Mesothelial cell of epicardium (in vitro differentiated cells): ENCODE results near the gene KRTAP10-4. TPM values are rescaled to one million over a fixed set of nuclear protein-coding genes. Genes with fewer than 3 reads are reported as not detected.

Experiments
- DNase-seq, 2 experiments: peaks; one replicate each; pipeline ENCODE4 v3.0.0; 2021; ENCODE audit warnings: low spot score in 2 of 2; ENCODE audit not compliant: unreplicated experiment in 2 of 2
- H3K27ac Mint-ChIP-seq: 2 replicates; pipeline ENCODE4 v1.8.0; 2021; ENCODE audit warnings: mixed read lengths
- H3K27me3 Mint-ChIP-seq: 2 replicates; pipeline ENCODE4 v1.8.0; 2021; ENCODE audit warnings: low read depth, mixed read lengths
- H3K36me3 Mint-ChIP-seq: 2 replicates; pipeline ENCODE4 v1.8.0; 2021; ENCODE audit warnings: mixed read lengths
- H3K4me1 Mint-ChIP-seq: 2 replicates; pipeline ENCODE4 v1.8.0; 2021; ENCODE audit warnings: mixed read lengths
- H3K4me3 Mint-ChIP-seq: 2 replicates; pipeline ENCODE4 v1.8.0; 2021; ENCODE audit warnings: mild to moderate bottlenecking, moderate library complexity, mixed read lengths
- H3K9me3 Mint-ChIP-seq: 2 replicates; pipeline ENCODE4 v1.8.0; 2021; ENCODE audit warnings: mixed read lengths
- total RNA-seq: library from RNA; stranded (reverse); gene quantifications from 3 replicates; pipeline ENCODE4 v1.2.1, GENCODE V29; 2021
- TF ChIP-seq, protein P1 (sequence below): fragments of 200-600 bp; sonication (generic); IDR thresholded peaks from one replicate; pipeline ENCODE4 v1.5.0; 2021; ENCODE audit warnings: antibody characterized with exemption; ENCODE audit not compliant: unreplicated experiment

The KRTAP10-4 gene
- total RNA-seq, 1 donor from 2014 or later, result not detected

DNA sequence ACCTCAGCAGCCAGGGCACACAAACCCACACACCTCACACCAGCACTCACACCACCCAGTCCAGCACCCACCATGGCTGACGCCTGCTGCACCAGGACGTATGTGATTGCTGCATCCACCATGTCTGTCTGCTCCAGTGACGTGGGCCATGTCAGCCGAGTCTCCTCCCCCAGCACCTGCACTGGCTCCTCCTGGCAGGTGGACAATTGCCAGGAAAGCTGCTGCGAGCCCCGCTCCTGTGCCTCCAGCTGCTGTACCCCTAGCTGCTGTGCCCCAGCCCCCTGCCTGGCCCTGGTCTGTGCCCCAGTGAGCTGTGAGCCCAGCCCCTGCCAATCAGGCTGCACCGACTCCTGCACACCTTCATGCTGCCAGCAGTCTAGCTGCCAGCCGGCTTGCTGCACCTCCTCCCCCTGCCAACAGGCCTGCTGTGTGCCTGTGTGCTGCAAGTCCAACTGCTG, 38.5 kb downstream of the KRTAP10-4 start, which contains the start of gene KRTAP10-8:
Gene KRTAP10-8, plus strand, starts transcription at position 51 of the 458 bp plus-strand sequence. Its CDS starts 22 bp downstream, at position 73.
- no peak within 1 kb of the TSS for H3K27ac Mint-ChIP-seq
- no peaks in the 10 kb centered on the region for H3K36me3 Mint-ChIP-seq
- H3K4me1 Mint-ChIP-seq, result no peaks in the 10 kb centered on the region
- peaks cover 22% of the 10 kb centered on the region for H3K9me3 Mint-ChIP-seq
- peaks cover 2% of the 10 kb centered on the region for H3K27me3 Mint-ChIP-seq
- TF ChIP-seq, protein P1, sequence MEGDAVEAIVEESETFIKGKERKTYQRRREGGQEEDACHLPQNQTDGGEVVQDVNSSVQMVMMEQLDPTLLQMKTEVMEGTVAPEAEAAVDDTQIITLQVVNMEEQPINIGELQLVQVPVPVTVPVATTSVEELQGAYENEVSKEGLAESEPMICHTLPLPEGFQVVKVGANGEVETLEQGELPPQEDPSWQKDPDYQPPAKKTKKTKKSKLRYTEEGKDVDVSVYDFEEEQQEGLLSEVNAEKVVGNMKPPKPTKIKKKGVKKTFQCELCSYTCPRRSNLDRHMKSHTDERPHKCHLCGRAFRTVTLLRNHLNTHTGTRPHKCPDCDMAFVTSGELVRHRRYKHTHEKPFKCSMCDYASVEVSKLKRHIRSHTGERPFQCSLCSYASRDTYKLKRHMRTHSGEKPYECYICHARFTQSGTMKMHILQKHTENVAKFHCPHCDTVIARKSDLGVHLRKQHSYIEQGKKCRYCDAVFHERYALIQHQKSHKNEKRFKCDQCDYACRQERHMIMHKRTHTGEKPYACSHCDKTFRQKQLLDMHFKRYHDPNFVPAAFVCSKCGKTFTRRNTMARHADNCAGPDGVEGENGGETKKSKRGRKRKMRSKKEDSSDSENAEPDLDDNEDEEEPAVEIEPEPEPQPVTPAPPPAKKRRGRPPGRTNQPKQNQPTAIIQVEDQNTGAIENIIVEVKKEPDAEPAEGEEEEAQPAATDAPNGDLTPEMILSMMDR, result no peak
- no peak within 1 kb of the TSS for H3K4me3 Mint-ChIP-seq
- DNase-seq, result no peak

DNA sequence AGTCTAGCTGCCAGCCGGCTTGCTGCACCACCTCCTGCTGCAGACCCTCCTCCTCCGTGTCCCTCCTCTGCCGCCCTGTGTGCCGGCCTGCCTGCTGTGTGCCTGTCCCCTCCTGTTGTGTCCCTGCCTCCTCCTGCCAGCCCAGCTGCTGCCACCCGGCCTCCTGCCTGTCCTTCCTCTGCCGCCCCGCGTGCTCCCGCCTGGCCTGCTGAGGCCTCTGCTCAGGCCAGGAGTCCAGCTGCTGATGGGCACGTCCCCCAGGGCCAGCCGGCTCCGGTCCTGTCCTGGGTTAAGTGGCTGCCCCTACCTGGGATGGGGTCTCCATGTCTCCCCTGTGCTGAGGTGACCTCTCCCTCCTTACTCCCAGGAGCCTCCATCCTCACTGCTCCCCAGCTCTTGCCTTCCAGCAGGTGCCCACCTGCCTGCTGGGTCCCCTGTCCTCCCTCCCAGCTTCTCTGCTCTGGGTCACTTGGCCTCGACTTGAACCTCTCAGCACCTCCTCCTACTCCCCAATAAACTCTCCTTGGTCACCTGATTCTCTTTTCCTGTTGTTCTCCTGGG, 39.2 kb downstream of the KRTAP10-4 start:
- H3K36me3 Mint-ChIP-seq, result no peaks in the 10 kb centered on the region
- no peak overlapping the region for H3K4me3 Mint-ChIP-seq
- no peak overlapping the region for H3K27ac Mint-ChIP-seq
- no peaks in the 10 kb centered on the region for H3K27me3 Mint-ChIP-seq
- peaks cover 22% of the 10 kb centered on the region for H3K9me3 Mint-ChIP-seq
- H3K4me1 Mint-ChIP-seq, result no peaks in the 10 kb centered on the region
- no peak for DNase-seq
- TF ChIP-seq, protein P1, result no peak

DNA sequence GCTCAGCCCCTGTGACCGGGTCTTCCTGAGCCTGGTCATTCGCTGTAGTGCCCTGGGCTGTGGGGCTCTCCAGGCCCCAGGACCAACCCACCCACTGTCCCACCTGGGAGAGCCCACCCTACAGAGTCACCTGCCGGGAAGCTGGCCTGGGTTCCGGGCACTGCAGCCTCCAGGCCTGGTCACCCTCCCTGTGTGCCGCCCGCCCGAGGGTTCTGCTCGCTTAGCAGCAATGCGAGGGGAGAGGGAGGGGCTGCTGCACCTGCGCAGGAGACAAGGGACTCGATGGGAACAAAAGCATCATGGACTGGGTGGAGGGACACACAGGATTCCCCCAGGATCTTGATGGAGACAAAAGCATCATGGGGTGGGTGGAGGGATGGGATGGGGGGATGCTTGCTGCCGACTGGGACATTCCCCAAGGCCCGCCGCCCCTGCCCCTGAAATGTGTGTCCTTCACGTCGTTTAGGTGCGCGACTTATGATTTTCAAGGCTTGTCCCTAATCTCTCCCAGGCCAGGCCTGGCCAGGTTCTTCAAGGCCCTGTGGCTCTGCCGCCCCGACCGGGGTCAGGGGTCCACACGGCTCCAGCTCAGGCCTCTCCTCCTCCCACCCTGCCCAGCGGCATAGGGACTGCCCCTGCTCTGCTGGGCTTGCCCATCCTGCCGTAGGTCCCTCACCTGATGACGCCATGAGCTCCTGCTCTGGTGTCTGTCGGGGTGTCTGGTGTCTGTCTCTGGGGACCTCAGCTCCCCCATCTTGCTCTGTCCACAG, 40.0 kb downstream of the KRTAP10-4 start:
- Mint-ChIP-seq H3K4me3 (no peak overlapping the region), H3K27me3 (no peaks in the 10 kb centered on the region), H3K27ac (no peak overlapping the region)

DNA sequence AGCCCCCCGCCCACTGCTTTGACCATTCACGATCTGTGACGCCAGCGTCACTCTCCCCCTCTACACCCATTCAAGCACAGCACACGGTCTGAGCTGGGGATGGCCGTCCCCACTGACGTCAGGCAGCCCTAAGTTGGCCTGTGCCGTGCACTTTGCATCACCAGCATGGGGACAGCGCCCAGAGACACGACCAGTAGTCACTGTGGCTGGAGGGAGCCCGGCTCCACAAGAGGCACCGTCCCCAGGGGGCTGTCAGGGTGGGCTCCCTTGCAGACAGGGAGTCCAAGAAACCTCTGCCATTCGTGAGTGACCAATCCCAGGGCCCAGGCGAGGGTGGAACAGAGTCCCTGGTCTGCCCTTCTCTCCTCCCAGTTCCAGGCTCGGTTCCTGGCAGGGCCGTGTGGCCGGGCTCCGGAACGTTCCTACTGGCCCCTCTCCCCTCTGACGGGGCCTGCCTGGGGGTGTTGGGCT, 40.7 kb downstream of the KRTAP10-4 start:
- no peak overlapping the region for H3K27ac Mint-ChIP-seq
- no peak for DNase-seq

More for the DNA sequence above, 40.0 kb downstream of the KRTAP10-4 start:
- no peak for DNase-seq
- TF ChIP-seq, protein P1, result no peak
- peaks cover 23% of the 10 kb centered on the region for H3K9me3 Mint-ChIP-seq
- no peaks in the 10 kb centered on the region for H3K36me3 Mint-ChIP-seq
- no peaks in the 10 kb centered on the region for H3K4me1 Mint-ChIP-seq

DNA sequence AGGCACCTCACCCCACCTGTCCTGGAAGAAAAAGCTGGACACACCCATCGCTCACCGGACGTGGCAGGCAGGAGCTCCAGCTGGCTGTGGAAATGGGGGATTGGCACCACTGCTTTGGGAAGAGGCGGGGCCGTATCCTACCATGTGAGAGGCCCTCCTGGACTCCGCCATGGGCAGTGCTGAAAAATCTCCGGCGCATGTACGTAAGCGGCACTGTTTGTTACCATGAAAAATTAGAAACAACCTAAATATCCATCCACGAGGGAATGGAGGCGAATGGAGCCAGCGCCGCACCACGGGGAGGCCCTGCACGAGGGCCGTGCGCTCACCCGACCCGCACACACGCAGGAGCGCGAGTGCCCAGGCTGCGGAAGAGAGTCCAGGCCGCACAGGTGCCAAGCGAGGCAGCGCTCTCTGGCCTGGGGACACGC, 41.4 kb downstream of the KRTAP10-4 start:
- H3K4me3 Mint-ChIP-seq, result no peak overlapping the region
- H3K9me3 Mint-ChIP-seq, result peaks cover 23% of the 10 kb centered on the region
- DNase-seq, result no peak
- no peaks in the 10 kb centered on the region for H3K27me3 Mint-ChIP-seq
- no peaks in the 10 kb centered on the region for H3K4me1 Mint-ChIP-seq
- no peaks in the 10 kb centered on the region for H3K36me3 Mint-ChIP-seq
- H3K27ac Mint-ChIP-seq, result no peak overlapping the region
- TF ChIP-seq, protein P1, result no peak

More for the DNA sequence above, 40.7 kb downstream of the KRTAP10-4 start:
- Mint-ChIP-seq H3K4me1 (no peaks in the 10 kb centered on the region), H3K4me3 (no peak overlapping the region), H3K36me3 (no peaks in the 10 kb centered on the region), H3K27me3 (no peaks in the 10 kb centered on the region), H3K9me3 (peaks cover 23% of the 10 kb centered on the region)
- TF ChIP-seq, protein P1, result no peak
